Germinal center (tissue), 1 donor: ENCODE data around the gene BEND6.
A peak's percentile ranks its signal among the peaks of the same experiment; 100 is the strongest.
"Not testable (repeated sequence)": the region's sequence is repeated elsewhere in the genome, so short reads cannot be mapped to it uniquely, and the experiment has no call there.

Source experiments
- DNase-seq: peaks from one replicate; pipeline ENCODE4 v3.0.0; 2012; ENCODE audit warnings: mixed read lengths, low spot score

Gene BEND6

DNA sequence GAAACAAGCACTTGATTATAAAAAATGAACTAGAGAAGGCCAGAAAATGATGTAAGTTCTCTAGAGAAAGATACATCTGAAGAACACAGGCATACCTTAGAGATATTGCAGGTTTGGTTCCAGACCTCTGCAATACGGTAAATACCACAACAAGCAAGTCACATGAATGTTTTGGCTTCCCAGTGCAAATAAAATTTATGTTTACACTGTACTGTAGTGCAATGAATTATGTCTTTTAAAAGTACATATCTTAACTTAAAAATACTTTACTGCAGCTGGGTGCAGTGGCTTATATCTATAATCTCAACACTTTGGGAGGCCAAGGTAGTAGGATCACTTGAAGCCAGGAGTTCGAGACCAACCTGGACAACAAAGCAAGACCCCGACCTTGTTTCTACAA lies 80.6 kb downstream of the BEND6 start:
- no peak for DNase-seq

DNA sequence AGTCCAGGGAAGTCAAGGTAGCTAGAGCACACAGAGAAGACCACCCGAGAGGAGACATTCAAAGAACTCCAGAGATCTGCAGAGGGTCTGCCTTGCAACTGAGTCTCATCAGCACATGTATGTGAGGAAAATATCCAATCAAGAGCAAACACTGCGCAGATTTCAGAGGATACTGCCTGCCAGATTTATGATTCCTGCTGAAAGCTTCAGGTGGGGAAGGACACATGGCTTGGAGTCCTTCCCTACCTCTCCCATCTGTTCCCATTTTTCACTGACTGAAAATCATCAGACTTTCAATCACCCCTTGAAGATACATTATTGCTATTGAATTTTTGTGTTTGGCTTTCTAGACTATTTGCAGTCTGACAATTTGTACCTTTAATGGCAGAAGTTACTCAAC lies 84.0 kb downstream of the BEND6 start:
- no peak for DNase-seq

DNA sequence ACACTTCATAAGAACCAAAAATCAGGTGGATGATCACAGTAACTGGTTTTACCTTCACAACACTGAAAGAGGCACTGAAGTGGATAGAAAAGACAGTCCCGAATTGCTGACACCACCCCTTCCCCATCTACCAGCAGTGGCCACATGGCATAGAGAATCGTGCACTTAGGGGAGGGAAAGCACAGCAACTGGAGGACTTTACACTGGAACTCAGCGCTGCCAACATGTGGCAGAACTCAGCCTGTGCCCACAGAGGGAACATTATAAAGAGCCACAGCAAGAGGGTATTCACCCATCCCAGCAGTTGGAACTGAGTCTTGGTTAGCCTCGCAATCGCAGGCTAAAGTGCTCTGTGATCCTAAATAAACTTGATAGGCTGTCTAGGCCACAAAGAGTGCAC lies 85.1 kb downstream of the BEND6 start:
- no peak for DNase-seq

DNA sequence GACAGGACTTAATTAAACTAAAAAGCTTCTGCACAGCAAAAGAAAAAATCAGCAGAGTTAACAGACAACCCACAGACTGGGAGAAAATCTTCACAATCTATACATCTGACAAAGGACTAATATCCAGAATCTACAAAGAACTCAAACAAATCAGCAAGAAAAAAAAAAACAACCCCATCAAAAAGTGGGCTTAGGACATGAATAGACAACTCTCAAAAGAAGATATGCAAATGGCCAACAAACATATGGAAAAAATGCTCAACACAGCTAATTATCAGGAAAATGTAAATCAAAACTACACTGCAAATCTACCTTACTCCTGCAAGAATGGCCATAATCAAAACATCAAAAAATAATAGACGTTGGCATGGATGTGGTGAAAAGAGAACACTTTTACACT lies 89.2 kb downstream of the BEND6 start:
- DNase-seq = not testable (repeated sequence)

DNA sequence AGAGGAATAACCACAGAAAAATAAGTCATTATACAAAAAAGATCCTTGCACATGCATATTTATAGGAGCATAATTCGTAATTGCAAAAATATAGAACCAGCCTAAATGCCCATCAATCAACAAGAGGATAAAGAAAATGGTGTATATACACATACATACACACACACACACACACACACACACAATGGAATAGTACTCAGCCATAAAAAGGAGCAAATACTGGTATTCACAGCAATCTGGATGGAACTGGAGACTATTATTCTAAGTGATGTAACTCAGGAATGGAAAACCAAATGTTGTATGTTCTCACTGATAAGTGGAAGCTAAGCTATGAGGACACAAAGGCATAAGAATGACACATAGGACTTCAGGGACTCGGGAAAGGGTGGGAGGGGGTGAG lies 89.7 kb downstream of the BEND6 start:
- DNase-seq = no peak

DNA sequence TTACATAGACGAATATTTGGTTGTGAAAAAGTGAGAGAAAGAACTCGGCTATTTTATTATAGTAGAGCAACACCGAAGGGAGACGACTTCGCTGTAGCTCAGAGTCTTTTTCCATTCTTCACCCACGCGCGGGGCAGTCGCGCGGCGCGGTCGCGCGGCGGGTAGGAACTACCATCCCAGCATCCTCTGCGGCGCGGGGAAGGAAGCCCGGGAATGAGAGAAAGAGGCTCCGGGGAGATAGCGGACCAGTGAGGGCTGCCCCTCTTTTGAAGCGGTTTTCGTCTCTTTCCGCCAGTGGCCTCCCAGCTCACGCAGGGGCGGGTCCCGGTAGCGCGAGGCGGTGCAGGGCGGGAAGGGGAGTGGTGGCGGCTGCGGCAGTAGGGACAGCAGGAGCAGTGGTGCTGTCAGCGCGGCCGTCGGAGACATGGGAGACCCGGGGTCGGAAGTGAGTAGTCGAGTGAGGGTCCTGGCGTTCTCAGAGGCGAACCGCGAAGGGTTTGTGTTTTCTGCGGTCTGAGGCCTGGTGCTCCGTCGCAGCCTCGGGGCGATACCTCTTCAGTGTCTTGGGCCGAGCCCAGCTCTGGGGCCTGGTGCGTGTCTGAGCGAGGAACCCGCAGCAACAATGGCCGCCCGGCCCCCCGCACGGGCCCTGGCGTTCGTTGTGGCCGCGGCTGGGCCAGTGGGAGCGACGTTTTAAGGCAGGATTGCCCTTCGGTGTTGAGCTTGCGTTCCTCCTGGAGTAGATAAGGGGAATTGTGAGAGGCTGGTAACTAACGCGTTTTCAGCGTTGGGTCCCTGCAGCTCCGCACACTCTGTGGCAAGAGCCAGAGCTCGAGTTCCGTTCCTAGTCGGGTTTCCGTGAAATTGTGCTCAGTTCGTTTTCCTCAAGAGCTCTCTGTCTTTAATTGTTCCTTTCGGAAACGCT lies 91.7 kb downstream of the BEND6 start, which contains the start of gene KIAA1586:
Gene KIAA1586 (plus strand): TSS at position 362 of the 925 bp plus-strand sequence. CDS start 63 bp downstream, at position 425.
- peak; percentile 59 for DNase-seq

DNA sequence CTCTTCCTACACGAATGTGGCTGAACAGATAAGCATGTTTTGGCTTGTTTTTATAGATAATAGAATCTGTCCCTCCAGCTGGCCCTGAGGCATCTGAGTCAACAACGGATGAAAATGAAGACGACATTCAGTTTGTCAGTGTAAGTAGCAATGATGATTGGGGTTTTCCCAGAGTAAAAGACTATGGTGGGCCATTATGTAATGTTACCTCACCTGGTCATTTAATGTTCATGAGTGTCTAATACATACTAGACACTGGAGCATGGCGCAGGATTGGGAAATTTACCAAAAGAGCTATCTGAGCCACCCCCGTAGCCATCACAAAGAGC lies 92.3 kb downstream of the BEND6 start:
- DNase-seq = not testable (repeated sequence)

DNA sequence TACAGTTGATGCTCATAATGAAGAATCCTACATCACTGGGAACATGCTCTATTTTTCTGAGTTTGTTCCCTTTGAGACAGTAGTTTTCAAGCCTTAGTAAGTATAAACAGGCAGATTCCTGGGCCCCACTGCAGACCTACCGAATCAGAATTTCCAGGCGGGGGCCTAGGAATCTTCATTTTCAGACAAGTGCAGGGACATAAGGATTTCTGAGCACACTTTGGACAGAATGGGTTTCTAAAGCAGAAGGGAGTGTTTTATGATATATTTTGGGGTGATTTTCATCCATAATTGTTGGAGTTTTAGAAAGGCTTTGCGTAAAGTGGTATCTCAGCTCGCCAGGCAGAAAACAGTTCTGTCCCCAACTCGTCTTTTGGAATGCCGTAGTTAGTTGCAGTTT lies 93.0 kb downstream of the BEND6 start:
- DNase-seq = not testable (repeated sequence)

DNA sequence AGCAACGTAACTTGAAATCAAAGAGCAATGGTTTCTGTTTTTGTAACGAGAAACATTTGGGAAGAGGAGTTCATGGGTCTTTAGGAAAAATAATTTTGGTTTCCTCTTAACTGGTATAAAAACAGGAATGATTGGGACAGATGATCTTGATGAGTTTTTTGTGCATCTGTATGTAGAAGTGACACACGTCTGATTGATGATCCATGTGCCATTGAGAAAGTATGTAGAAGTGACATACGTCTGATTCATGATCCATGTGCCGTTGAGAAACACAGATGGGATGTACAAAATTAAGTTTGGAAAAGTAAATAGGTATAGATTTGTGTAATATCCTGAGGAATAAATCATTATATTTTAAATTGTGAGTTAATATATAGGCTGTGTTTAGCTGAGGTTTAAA lies 93.7 kb downstream of the BEND6 start:
- DNase-seq = no peak

DNA sequence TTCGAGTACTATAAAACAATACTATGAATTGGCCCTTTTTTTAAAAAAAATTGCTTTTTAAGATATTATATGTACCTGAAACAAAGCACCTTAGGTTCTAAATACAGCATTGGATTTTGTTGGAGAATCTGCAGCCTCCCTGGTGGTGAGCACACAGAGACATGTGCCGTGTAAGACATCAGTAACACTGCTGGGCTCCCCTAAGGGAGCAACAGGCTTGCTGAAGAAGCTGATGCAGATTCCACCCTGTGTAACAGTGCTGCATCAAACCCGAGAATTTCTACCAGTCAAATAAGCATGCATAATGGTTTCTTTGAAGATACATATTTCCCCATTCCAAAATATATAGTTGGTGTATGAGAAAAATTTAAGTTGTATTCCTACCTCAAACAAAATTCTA lies 108.9 kb downstream of the BEND6 start:
- DNase-seq = no peak

DNA sequence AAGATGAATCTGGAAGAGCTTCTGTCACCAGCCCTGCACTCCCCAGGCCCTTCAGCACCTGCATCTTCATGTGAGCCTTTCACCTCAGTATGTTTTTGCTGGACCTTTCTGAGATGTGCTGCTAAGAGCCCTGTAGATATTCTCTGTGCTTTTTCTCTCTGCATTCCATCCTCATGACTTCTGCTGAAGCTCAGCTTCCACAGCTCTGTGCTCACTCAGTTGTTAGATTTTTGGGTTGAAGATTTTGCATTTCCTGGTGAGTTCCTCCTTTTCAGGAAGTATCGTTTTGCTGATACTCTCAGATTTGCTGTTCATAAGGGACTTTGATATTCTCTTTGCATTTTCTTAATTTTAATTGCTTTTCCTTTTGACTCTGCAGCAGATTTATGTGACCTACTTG lies 109.9 kb downstream of the BEND6 start:
- peak; percentile 7 for DNase-seq

DNA sequence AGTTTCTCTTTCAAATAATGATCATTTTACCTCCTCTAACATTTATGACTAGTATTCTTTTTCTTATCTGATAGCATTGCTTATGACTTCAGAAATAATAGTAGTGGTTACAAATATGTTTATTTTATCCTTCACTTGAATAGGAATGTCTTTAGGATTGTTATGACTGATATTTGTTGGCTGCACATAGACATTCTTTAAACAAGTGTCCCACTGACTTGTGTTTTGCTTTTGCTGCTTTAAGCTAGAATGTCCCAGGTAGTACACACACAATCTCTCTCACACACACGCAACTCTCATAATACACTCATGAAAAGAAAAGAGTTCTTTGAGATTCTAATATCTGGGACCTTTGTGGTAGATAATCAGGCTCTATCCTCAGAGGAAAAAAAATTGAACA lies 113.2 kb downstream of the BEND6 start:
- no peak for DNase-seq

DNA sequence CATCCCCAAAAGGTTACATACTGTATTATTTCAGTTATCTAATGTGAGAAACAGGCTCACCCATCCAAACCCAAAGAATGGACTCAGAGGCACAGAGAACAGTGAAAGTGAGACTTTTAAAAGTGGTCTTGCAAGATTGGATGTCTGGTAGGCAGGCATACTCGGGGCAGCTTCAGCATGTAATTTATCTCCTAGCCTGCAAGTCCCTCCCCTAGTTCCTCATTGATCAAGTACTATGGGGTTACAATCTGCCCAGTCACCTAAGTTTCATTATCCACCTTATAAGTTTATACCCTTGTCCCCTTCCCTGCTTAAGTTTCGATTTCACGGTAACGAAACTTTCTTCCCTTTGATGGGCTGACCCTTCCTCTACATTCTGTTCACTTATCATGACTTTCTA lies 114.3 kb downstream of the BEND6 start:
- DNase-seq = no peak

DNA sequence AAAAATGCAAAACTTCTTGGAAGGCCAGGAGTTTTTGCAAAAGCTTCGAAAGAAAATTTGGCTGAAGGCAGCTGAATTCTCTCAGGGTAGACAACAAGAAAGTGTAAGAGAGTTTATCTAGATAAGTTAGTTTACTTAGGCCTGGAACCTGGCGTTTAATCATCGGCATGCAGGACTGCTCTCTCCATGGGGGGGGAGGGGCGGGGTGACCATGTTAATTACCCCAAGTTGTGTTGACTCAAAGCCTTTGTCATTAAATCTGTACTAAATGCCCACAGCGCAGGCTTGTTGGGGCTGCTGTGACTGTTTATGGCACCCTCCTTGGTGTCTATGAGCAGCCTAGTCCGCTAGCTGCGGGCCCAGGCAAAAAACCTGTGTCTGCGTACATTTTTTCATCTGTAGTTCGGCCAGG lies 115.0 kb downstream of the BEND6 start:
- DNase-seq = no peak

DNA sequence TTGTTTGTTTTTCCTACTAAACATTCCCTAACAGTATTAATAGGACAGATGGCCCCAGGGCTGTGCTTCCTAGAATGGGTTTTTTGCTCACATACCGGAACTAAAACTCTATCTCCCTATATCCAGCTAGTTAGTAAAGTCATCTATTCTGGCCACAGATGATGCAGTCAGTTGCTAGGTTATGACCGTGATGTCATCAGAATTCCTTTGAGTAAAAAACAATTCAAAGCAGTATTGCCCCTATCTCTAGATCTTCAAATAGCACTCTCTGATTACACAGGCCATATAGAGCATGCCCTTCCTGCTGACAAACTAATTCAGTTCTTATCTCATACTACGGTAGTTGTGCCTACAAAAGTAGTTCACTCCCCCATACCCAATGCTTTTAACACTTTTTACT lies 117.2 kb downstream of the BEND6 start:
- DNase-seq = no peak

DNA sequence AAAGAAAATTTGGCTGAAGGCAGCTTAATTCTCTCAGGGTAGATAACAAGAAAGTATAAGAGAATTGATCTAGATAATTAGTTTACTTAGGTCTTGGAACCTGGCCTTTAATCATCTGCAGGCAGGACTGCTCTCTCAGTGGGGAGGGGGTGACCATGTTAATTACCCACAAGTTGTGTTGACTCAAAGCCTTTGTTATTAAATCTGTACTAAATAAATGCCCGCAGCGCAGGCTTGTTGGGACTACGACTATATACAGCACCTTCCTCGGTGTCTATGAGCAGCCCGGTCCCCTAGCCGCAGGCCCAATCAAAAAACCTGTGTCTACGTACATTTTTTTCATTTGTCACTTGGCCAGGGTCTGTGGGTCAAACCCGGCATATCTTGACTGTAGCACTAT lies 119.5 kb downstream of the BEND6 start:
- DNase-seq = no peak

DNA sequence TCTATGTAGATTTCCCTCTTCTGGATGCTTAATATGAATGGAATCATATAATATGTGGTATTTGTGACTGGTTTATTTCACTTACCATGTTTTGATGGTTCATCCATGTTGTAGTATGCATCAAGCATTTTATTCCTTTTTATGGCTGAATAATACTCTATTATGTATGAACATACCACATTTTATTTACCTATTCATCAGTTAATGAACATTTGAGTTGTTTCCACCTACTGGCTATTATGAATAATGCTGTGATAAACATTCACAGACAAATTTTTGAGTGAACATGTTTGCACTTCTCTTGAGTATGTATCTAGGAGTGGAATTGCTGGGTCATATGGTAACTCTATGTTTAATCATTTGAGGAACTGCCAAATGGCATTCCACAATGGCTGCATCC lies 120.2 kb downstream of the BEND6 start:
- DNase-seq = no peak
